Upper lobe of right lung (tissue), 1 donor: ENCODE results near the gene SSBP3. TPM values are rescaled to one million over a fixed set of nuclear protein-coding genes. Genes with fewer than 3 reads are reported as not detected.
A peak's percentile ranks its signal among the peaks of the same experiment; 100 is the strongest.

Experiments used
- ATAC-seq: fragments of 200-7000 bp; cut with Tn5 transposase; one replicate; pipeline ENCODE4 v1.9.1; 2020; ENCODE audit warnings: mild to moderate bottlenecking, moderate library complexity
- DNase-seq: peaks from one replicate; pipeline ENCODE4 v3.0.0-alpha.2; 2020
- H3K27ac ChIP-seq: fragments of 200-600 bp; one replicate; pipeline ENCODE4 v1.8.0; 2022
- H3K27me3 ChIP-seq: fragments of 200-600 bp; one replicate; pipeline ENCODE4 v1.8.0; 2022; ENCODE audit warnings: mild to moderate bottlenecking
- H3K36me3 ChIP-seq: fragments of 200-600 bp; one replicate; pipeline ENCODE4 v1.8.0; 2022
- H3K4me1 ChIP-seq: fragments of 200-600 bp; one replicate; pipeline ENCODE4 v1.8.0; 2022
- H3K4me3 ChIP-seq: fragments of 200-600 bp; one replicate; pipeline ENCODE4 v1.8.0; 2022; ENCODE audit warnings: mild to moderate bottlenecking
- H3K9me3 ChIP-seq: fragments of 200-600 bp; one replicate; pipeline ENCODE4 v1.8.0; 2022
- CTCF ChIP-seq: fragments of 200-600 bp; IDR thresholded peaks from one replicate; pipeline ENCODE4 v1.8.0; 2022; ENCODE audit warnings: antibody characterized with exemption
- intact Hi-C: fragments of 100-400 bp; cut with DNase I; formaldehyde crosslinking; loops from one replicate; pipeline ENCODE4 v1.11.0; 2022
- total RNA-seq: library from RNA; stranded (reverse); fragmentation: NEBNext Ultra II Directional; extraction: Animal tissue kit (Norgen Biotek cat#: 25700); gene quantifications from one replicate; pipeline ENCODE4 v1.2.1, GENCODE V29; 2021
- donor health status: DM: no; HTN: yes; CAD: no; lungs with severe emphysema.

SSBP3 gene
- total RNA-seq, 1 donor from 2014 or later, result 40.4 TPM

DNA sequence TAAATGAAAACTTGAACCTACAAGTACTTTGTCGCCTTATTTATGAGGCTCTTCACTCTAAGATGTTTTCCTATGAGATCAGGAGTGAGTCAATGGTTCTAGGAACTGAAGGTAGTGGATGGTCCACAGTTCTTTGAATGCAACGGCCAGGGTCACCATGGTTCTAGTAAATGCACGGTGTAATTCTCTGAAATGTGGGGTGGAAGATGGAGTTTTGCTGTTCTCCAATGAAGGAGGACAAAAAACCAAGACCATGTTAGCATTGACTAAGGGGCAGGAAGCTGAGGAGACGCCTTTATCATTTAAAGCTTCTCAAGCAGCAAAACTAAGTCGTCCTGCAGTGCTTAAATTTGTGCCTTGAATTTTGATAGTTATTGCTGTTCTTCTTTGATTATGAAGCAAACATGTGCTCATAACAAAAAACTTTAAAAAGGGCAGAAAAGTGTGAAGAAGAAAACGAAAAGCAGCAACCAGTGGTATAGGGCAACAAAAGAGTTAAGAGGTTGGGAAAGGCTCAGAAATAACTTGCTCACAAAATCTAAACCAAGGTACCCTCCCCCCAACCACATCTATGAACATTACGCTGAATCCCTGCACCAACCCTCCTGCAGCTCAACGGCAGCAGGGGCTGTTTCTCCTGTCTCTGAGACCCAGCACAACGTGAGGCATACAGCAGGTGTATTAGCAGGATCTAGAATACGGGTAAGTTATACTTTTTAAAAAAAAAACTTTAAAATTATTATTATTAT is 121.2 kb downstream of the SSBP3 start:
- Histone ChIP-seq H3K27ac (no peak overlapping the region), H3K27me3 (no peaks in the 10 kb centered on the region), H3K4me1 (peaks cover 29% of the 10 kb centered on the region), H3K4me3 (no peak overlapping the region), H3K36me3 (no peaks in the 10 kb centered on the region), H3K9me3 (no peaks in the 10 kb centered on the region)
- no peak for TF ChIP-seq CTCF
- ATAC-seq (no peak), DNase-seq (no peak)
- intact Hi-C loops, result no loop called here

DNA sequence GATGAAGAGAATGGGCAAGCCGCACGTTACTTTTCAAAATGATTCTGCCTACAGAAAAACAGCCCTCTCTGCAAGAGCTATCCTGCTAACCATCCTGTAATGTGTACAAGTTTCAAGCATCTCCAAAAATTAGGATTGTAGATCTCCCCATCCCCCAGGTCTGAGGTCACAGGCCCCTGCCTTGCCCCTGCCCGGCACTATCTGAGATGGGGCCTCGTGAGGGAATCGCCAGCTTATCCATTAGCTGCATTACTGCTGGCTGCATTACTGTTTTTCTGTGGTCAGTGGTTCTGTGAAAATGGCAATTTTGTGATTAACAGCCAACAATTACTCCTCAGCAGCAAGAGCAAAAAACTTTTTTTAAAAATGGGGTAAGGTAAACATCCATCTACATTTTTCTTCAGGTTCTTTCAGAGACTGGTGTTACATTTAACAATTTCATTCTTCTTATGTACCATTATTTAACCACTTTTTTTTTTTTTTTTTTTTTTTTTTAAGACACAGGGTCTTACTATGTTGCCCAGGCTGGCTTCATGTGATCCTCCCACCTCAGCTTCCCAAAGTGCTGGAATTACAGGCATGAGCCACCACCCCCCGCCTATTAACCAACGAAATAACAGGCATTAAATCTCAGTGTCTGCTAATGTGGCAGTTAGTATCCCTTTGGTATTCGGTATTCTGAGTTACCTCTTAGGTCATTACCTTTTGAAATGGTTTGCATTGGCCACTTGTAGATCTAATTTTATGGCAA is 122.4 kb downstream of the SSBP3 start:
- H3K4me3 ChIP-seq, result no peak overlapping the region
- H3K27me3 ChIP-seq, result no peaks in the 10 kb centered on the region
- DNase-seq (no peak), ATAC-seq (no peak)
- H3K36me3 ChIP-seq, result no peaks in the 10 kb centered on the region
- TF ChIP-seq CTCF, result no peak
- intact Hi-C loops, result no loop called here
- peaks cover 28% of the 10 kb centered on the region for H3K4me1 ChIP-seq
- no peak overlapping the region for H3K27ac ChIP-seq
- H3K9me3 ChIP-seq, result no peaks in the 10 kb centered on the region

DNA sequence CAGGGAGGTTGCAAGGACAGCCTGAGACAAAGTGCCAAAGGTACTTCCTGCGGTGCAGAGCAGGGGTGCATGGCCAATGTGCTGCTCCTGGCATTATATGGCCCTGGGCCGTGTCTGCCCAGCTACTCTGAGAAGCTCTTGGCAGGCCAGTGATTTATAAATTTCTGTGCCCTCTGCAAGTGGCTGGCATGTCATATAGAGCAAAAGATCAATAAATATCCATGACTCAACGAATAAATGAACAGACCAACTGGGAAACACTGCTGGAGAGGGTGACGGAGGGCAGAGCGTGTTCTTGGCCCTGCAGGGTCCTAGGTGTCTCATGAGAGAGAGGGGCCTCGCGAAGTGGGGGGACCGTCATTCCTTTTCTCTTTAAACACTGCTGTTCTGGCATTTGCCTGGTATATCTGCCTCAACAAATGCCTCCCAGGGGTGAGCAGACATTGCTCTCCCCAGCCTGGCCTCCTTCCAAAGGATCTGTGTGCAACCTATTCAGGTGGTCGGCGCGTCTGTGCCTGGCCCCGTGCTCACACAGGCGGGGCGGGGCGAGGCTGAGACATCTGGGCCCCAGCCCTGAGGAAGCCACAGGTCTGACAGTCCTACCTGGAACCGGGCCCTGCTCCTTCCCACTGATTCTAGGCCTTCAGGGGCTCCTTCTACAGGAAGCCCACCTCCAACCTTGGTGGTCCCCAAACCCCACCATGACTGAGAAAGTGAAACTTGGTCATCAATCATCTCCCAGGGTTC is 123.9 kb downstream of the SSBP3 start:
- H3K27ac ChIP-seq, result no peak overlapping the region
- DNase-seq (no peak), ATAC-seq (no peak)
- no peak overlapping the region for H3K4me3 ChIP-seq
- no peaks in the 10 kb centered on the region for H3K36me3 ChIP-seq
- H3K9me3 ChIP-seq, result no peaks in the 10 kb centered on the region
- intact Hi-C loops, result no loop called here
- no peaks in the 10 kb centered on the region for H3K27me3 ChIP-seq
- TF ChIP-seq CTCF, result no peak
- peaks cover 35% of the 10 kb centered on the region for H3K4me1 ChIP-seq

- H3K4me3 ChIP-seq, result no peak overlapping the region
- no peaks in the 10 kb centered on the region for H3K27me3 ChIP-seq
- H3K27ac ChIP-seq, result no peak overlapping the region
- no peaks in the 10 kb centered on the region for H3K36me3 ChIP-seq
- DNase-seq (no peak), ATAC-seq (no peak)
- peaks cover 38% of the 10 kb centered on the region for H3K4me1 ChIP-seq
- intact Hi-C loops, result no loop called here
- no peaks in the 10 kb centered on the region for H3K9me3 ChIP-seq
- TF ChIP-seq CTCF, result no peak
Measured at GRCh38 chr1:54280651-54281050, 125.5 kb downstream of the SSBP3 start.

GRCh38 chr1:54279457-54279856 is 126.7 kb downstream of the SSBP3 start:
- intact Hi-C loops, result no loop called here
- Histone ChIP-seq H3K4me3 (no peak overlapping the region), H3K36me3 (no peaks in the 10 kb centered on the region), H3K9me3 (no peaks in the 10 kb centered on the region), H3K27me3 (no peaks in the 10 kb centered on the region), H3K4me1 (peaks cover 48% of the 10 kb centered on the region), H3K27ac (peak overlapping the region; percentile 91)
- DNase-seq, result no peak
- no peak for TF ChIP-seq CTCF
- ATAC-seq, result no peak
